GM10266 (cell line): ENCODE data around the gene TGM1.

Experiments used
- DNase-seq: peaks from one replicate; pipeline ENCODE4 v3.0.0; 2012; ENCODE audit errors: extremely low spot score
- CTCF ChIP-seq: IDR thresholded peaks from 2 replicates; pipeline ENCODE4 v1.5.1; 2012; ENCODE audit warnings: mild to moderate bottlenecking, low read depth; ENCODE audit not compliant: control insufficient read depth, insufficient read depth; ENCODE audit errors: missing control alignments

The TGM1 gene

GRCh38 chr14:24256960-24257359, 6.0 kb downstream of the TGM1 start:
- no peak for DNase-seq
- TF ChIP-seq CTCF, result no peak

GRCh38 chr14:24255931-24256711, 6.9 kb downstream of the TGM1 start:
- DNase-seq, result no peak
- TF ChIP-seq CTCF, result no peak

GRCh38 chr14:24255438-24255837, 7.5 kb downstream of the TGM1 start:
- no peak for TF ChIP-seq CTCF
- no peak for DNase-seq

- no peak for TF ChIP-seq CTCF
Observed at GRCh38 chr14:24254630-24255392, 8.2 kb downstream of the TGM1 start.

GRCh38 chr14:24253936-24254335, 9.0 kb downstream of the TGM1 start:
- TF ChIP-seq CTCF, result no peak

More at GRCh38 chr14:24254630-24255392, 8.2 kb downstream of the TGM1 start:
- DNase-seq, result no peak

GRCh38 chr14:24252289-24253124, 10.5 kb downstream of the TGM1 start:
- DNase-seq, result no peak
- TF ChIP-seq CTCF, result no peak

More at GRCh38 chr14:24253936-24254335, 9.0 kb downstream of the TGM1 start:
- DNase-seq, result no peak

GRCh38 chr14:24251880-24252288, 11.1 kb downstream of the TGM1 start:
- DNase-seq, result no peak
- no peak for TF ChIP-seq CTCF
